Measurements from ENCODE around the gene MED13L. TPM values are rescaled to one million over a fixed set of nuclear protein-coding genes. Genes with fewer than 3 reads are reported as not detected.

Gene MED13L
- total and polyA plus RNA-seq, 2 of the 4 experiments (the other 2 are of a cell fraction), result 17.9 to 49.1 TPM

DNA sequence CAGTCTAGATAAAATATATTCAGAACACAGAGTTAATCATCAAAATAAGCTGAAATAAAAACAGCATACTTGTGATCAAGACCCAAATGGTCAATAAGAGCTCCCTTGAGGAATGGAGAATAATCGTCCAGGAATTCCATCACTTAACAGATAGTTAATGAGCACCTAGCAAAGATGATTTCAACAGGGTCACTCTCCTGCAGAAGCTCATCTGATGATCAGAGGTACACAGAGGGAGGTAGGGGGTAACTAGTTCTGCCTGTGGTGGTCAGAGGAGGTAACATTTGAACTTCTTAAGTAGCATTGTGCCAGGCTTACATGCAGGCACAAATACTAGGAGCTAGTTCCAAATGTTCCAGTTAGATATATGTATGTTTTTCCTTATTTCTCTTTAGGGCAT is 9.5 kb downstream of the MED13L start:
- Histone ChIP-seq H3K4me3 (ENCODE audit: insufficient read depth, low read depth, low read length) (no peak overlapping the region), H3K79me1 (ENCODE audit: low read depth in 1 of 2, low read length in 2 of 2) (peaks cover 0 to 53% of the 10 kb centered on the region in 2 experiments; a peak in 3 of 4 replicates), H4K91ac (ENCODE audit: insufficient read depth, low read depth, low read length) (no peak overlapping the region), H3K14ac (replicated peaks; ENCODE audit: low read depth, low read length) (no peak overlapping the region), H3K9me3 (ENCODE audit: control insufficient read depth, insufficient read depth, low read length) (no peaks in the 10 kb centered on the region), H3K56ac (ENCODE audit: extremely low read depth, insufficient read depth, low read length) (no peak overlapping the region), H2BK5ac (ENCODE audit: low read depth, low read length, poor library complexity, severe bottlenecking) (no peak overlapping the region), H3K18ac (ENCODE audit: low read depth, low read length) (no peak overlapping the region), H4K5ac (ENCODE audit: low read depth, low read length) (no peak overlapping the region), H3K36me3 (ENCODE audit: control insufficient read depth, insufficient read depth, low read length) (no peaks in the 10 kb centered on the region), H2BK120ac (ENCODE audit: low read depth, low read length) (no peak overlapping the region), H3K27ac (ENCODE audit: insufficient read depth, low read length) (no peak overlapping the region), H3K4ac (ENCODE audit: low read depth, low read length) (no peak overlapping the region), H3K9ac (ENCODE audit: low read depth, low read length) (no peak overlapping the region), H2BK15ac (ENCODE audit: low read depth, low read length) (no peak overlapping the region), H4K20me1 (ENCODE audit: insufficient read depth, low read length) (peaks cover 92% of the 10 kb centered on the region), H3K27me3 (ENCODE audit: control insufficient read depth, insufficient read depth, low read length) (no peaks in the 10 kb centered on the region), H4K8ac (ENCODE audit: low read depth in 2 of 2, low read length in 2 of 2) (no peak overlapping the region), H2BK20ac (ENCODE audit: low read depth, low read length) (no peak overlapping the region), H3K4me2 (ENCODE audit: low read depth, low read length) (peak overlapping the region; percentile 36; the same call in 1 of the 2 replicates), H3K4me1 (ENCODE audit: control insufficient read depth, insufficient read depth, low read length) (peaks cover 18% of the 10 kb centered on the region), H3K23ac (ENCODE audit: low read depth, low read length) (no peak overlapping the region), H3K9me1 (ENCODE audit: insufficient read depth, low read length) (peaks cover 18% of the 10 kb centered on the region), H2AK9ac (replicated peaks; ENCODE audit: low read depth, low read length, poor library complexity) (no peak overlapping the region), H2AK5ac (ENCODE audit: low read depth, low read length) (peak overlapping the region; percentile 31; the same call in 1 of the 2 replicates), H2AFZ (replicated peaks; ENCODE audit: low read length, poor library complexity) (no peak overlapping the region)
- in situ Hi-C loops (cut with MboI; ENCODE audit: low sequenced_read_pairs), result no loop called here
- DNase-seq, result no peak
- intact Hi-C loops (cut with micrococcal nuclease), result no loop called here
- POLR2A ChIA-PET (ENCODE audit: unreplicated experiment), result no interaction called here
- no CpG with 5 or more reads among the region's 1 CpG for WGBS, 2 experiments (ENCODE audit: extremely low coverage in 2 of 2, insufficient read length in 1 of 2)
- BruUV-seq (replicated peaks), result no TSS peak
- no peak for ATAC-seq (ENCODE audit: low read depth)
- CTCF ChIA-PET, result no interaction called here
- dilution Hi-C loops (cut with HindIII; ENCODE audit: low sequenced_read_pairs, unreplicated experiment), result no loop called here
- TF ChIP-seq CHD1 (IDR thresholded peaks at IDR 0.05; ENCODE audit: low read depth, low read length), result no peak
- TF ChIP-seq NFE2L2 (IDR thresholded peaks at IDR 0.05; ENCODE audit: low read depth, low read length), result no peak
- TF ChIP-seq, protein P1, sequence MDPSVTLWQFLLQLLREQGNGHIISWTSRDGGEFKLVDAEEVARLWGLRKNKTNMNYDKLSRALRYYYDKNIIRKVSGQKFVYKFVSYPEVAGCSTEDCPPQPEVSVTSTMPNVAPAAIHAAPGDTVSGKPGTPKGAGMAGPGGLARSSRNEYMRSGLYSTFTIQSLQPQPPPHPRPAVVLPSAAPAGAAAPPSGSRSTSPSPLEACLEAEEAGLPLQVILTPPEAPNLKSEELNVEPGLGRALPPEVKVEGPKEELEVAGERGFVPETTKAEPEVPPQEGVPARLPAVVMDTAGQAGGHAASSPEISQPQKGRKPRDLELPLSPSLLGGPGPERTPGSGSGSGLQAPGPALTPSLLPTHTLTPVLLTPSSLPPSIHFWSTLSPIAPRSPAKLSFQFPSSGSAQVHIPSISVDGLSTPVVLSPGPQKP (IDR thresholded peaks at IDR 0.05; ENCODE audit: borderline replicate concordance, low read depth, low read length), result no peak
- no peak for TF ChIP-seq CTCF (conservative IDR thresholded peaks at IDR 0.05; ENCODE audit: low read depth, low read length)
- no peak for TF ChIP-seq MAFK (IDR thresholded peaks at IDR 0.05; ENCODE audit: low read depth, low read length)
- TF ChIP-seq RFX5 (IDR thresholded peaks at IDR 0.05; ENCODE audit: low read depth, low read length), result no peak
